H1 (cell line): ENCODE data around the gene TMEM161A. TPM values are rescaled to one million over a fixed set of nuclear protein-coding genes. Genes with fewer than 3 reads are reported as not detected.

ENCODE experiments used
- CTCF ChIA-PET: fragments of 300-600 bp; sonication (Branson Sonifier 250); formaldehyde crosslinking; loops from one replicate; lab custom pipeline; 2021; ENCODE audit not compliant: partially characterized antibody; lab: Charles Lee
- POLR2A ChIA-PET: fragments of 300-600 bp; sonication (Branson Sonifier 250); formaldehyde crosslinking; loops from one replicate; lab custom pipeline; 2021; ENCODE audit warnings: inconsistent platforms; ENCODE audit not compliant: partially characterized antibody; lab: Charles Lee
- DNase-seq, 2 experiments: peaks; one replicate each; pipeline versions ENCODE4 v3.0.0 to v3.0.0-alpha.2; 2010 to 2022; ENCODE audit warnings: low spot score in 2 of 2, low read depth in 1 of 2, mixed read lengths in 1 of 2
- FAIRE-seq: peaks from 2 replicates; lab custom pipeline; 2011; peaks lifted over from hg19 to GRCh38; lab: Jason Lieb, UNC
- H2AFZ ChIP-seq: 2 replicates; pipeline ENCODE4 v1.8.1; 2012; ENCODE audit warnings: low read length, inconsistent platforms
- H2AK5ac ChIP-seq: 2 replicates; pipeline ENCODE4 v1.6.1; 2013; ENCODE audit warnings: low read depth, low read length
- H2BK120ac ChIP-seq: replicated peaks from 2 replicates; pipeline ENCODE3; 2013; ENCODE audit warnings: low read depth, low read length, inconsistent platforms
- H2BK12ac ChIP-seq: 2 replicates; pipeline ENCODE4 v1.6.1; 2013; ENCODE audit warnings: low read depth, low read length
- H2BK15ac ChIP-seq: 2 replicates; pipeline ENCODE4 v1.6.1; 2013; ENCODE audit warnings: low read length
- H2BK20ac ChIP-seq: 2 replicates; pipeline ENCODE4 v1.6.1; 2013; ENCODE audit warnings: low read length
- H2BK5ac ChIP-seq: 2 replicates; pipeline ENCODE4 v1.6.1; 2013; ENCODE audit warnings: low read depth, low read length
- H3K14ac ChIP-seq: 2 replicates; pipeline ENCODE4 v1.6.1; 2013; ENCODE audit warnings: inconsistent platforms; ENCODE audit not compliant: insufficient read length
- H3K18ac ChIP-seq: 2 replicates; pipeline ENCODE4 v1.6.1; 2013; ENCODE audit warnings: low read length; ENCODE audit errors: extremely low read depth
- H3K23ac ChIP-seq: 2 replicates; pipeline ENCODE4 v1.6.1; 2013; ENCODE audit warnings: inconsistent platforms; ENCODE audit not compliant: insufficient read length
- H3K23me2 ChIP-seq: 2 replicates; pipeline ENCODE4 v1.6.1; 2013; ENCODE audit warnings: low read depth, low read length
- H3K27ac ChIP-seq: 2 replicates; pipeline ENCODE4 v1.6.1; 2011; ENCODE audit warnings: low read depth, low read length, inconsistent platforms
- H3K27me3 ChIP-seq, 4 experiments: replicated peaks in 1 of 4; 1 replicate in 1 of 4; 2 replicates in 3 of 4; pipeline versions ENCODE4 v1.6.1 to v1.8.1; 2011 to 2013; ENCODE audit warnings: low read length in 3 of 4, mild to moderate bottlenecking in 3 of 4, inconsistent platforms in 2 of 4, mixed read lengths in 2 of 4, moderate library complexity in 1 of 4; ENCODE audit not compliant: control insufficient read depth in 3 of 4, insufficient read depth in 3 of 4; ENCODE audit errors: extremely low read depth in 1 of 4
- H3K36me3 ChIP-seq, 4 experiments: 2 replicates each; pipeline versions ENCODE4 v1.6.1 to v1.8.1; 2011 to 2013; ENCODE audit warnings: mild to moderate bottlenecking in 4 of 4, low read length in 3 of 4, moderate library complexity in 2 of 4, control low read depth in 1 of 4, inconsistent platforms in 1 of 4; ENCODE audit not compliant: insufficient read depth in 4 of 4, control insufficient read depth in 2 of 4
- H3K4ac ChIP-seq: replicated peaks from 2 replicates; pipeline ENCODE3; 2013; ENCODE audit warnings: low read length, low read depth, mixed read lengths, inconsistent platforms; ENCODE audit not compliant: insufficient read length
- H3K4me1 ChIP-seq, 4 experiments: replicated peaks in 1 of 4; 1 replicate in 1 of 4; 2 replicates in 3 of 4; pipeline versions ENCODE4 v1.6.1 to v1.8.1; 2011 to 2013; ENCODE audit warnings: low read length in 3 of 4, inconsistent platforms in 2 of 4, mixed read lengths in 1 of 4; ENCODE audit not compliant: insufficient read depth in 4 of 4, control insufficient read depth in 3 of 4
- H3K4me2 ChIP-seq, 2 experiments: 2 replicates each; pipeline versions ENCODE4 v1.6.1 to v1.8.1; 2011 to 2013; ENCODE audit warnings: low read depth in 2 of 2, low read length in 2 of 2, control low read depth in 1 of 2, inconsistent platforms in 1 of 2, mild to moderate bottlenecking in 1 of 2; ENCODE audit not compliant: insufficient read depth in 1 of 2
- H3K4me3 ChIP-seq, 4 experiments: fragments of 200-600, 300-600 bp in 1 of 4; sonication (generic), shearing (Covaris generic), sonication (Bioruptor Twin) in 1 of 4; 2 replicates each; pipeline versions ENCODE4 v1.5.1 to v1.8.1; 2011 to 2016; ENCODE audit warnings: low read length in 4 of 4, low read depth in 3 of 4, control low read depth in 2 of 4, inconsistent platforms in 2 of 4, mild to moderate bottlenecking in 2 of 4, mixed read lengths in 1 of 4, moderate library complexity in 1 of 4; ENCODE audit not compliant: insufficient read depth in 2 of 4; ENCODE audit errors: extremely low read depth in 1 of 4
- H3K56ac ChIP-seq: replicated peaks from 2 replicates; pipeline ENCODE3; 2013; ENCODE audit warnings: low read depth, mild to moderate bottlenecking, mixed read lengths, low read length, inconsistent platforms; ENCODE audit not compliant: insufficient read length
- H3K79me1 ChIP-seq: 2 replicates; pipeline ENCODE4 v1.6.1; 2013; ENCODE audit warnings: low read depth, low read length, control low read depth
- H3K79me2 ChIP-seq, 2 experiments: 2 replicates each; pipeline versions ENCODE4 v1.6.1 to v1.8.1; 2012 to 2013; ENCODE audit warnings: low read length in 2 of 2, mild to moderate bottlenecking in 2 of 2, inconsistent platforms in 1 of 2; ENCODE audit not compliant: insufficient read depth in 2 of 2, control insufficient read depth in 1 of 2
- H3K9ac ChIP-seq, 4 experiments: replicated peaks in 1 of 4; 1 replicate in 1 of 4; 2 replicates in 3 of 4; pipeline versions ENCODE4 v1.6.1 to v1.8.1; 2011 to 2013; ENCODE audit warnings: low read depth in 3 of 4, low read length in 3 of 4, control low read depth in 2 of 4, mild to moderate bottlenecking in 2 of 4, moderate library complexity in 2 of 4, inconsistent platforms in 1 of 4; ENCODE audit errors: extremely low read depth in 1 of 4
- H3K9me3 ChIP-seq, 2 experiments: 2 replicates each; pipeline versions ENCODE4 v1.6.1 to v1.8.1; 2012 to 2013; ENCODE audit warnings: mild to moderate bottlenecking in 2 of 2, moderate library complexity in 2 of 2, control low read depth in 1 of 2, inconsistent platforms in 1 of 2, low read depth in 1 of 2, low read length in 1 of 2, mixed read lengths in 1 of 2; ENCODE audit not compliant: insufficient read depth in 2 of 2
- H4K20me1 ChIP-seq, 2 experiments: replicated peaks in 1 of 2; 2 replicates each; pipeline versions ENCODE3 to v1.8.1; 2011 to 2013; ENCODE audit warnings: inconsistent platforms in 2 of 2, low read length in 2 of 2, mild to moderate bottlenecking in 1 of 2; ENCODE audit not compliant: insufficient read depth in 2 of 2, control insufficient read depth in 1 of 2
- H4K5ac ChIP-seq: 2 replicates; pipeline ENCODE4 v1.6.1; 2013; ENCODE audit warnings: low read length, low read depth, mixed read lengths, inconsistent platforms; ENCODE audit not compliant: insufficient read length
- H4K8ac ChIP-seq: 2 replicates; pipeline ENCODE4 v1.8.0; 2013; ENCODE audit warnings: mild to moderate bottlenecking, moderate library complexity, low read length, inconsistent platforms; ENCODE audit not compliant: insufficient read depth; ENCODE audit errors: extremely low read depth
- H4K91ac ChIP-seq: replicated peaks from 2 replicates; pipeline ENCODE3; 2013; ENCODE audit warnings: low read length, mixed read lengths, inconsistent platforms; ENCODE audit not compliant: insufficient read length
- BCL11A ChIP-seq, 2 experiments: IDR thresholded peaks; one replicate each; pipeline ENCODE4 v1.6.1; 2011; ENCODE audit warnings: low read depth in 2 of 2, low read length in 2 of 2, mild to moderate bottlenecking in 2 of 2
- CEBPB ChIP-seq: IDR thresholded peaks from 2 replicates; pipeline ENCODE4 v1.6.1; 2012; ENCODE audit warnings: low read depth, low read length
- KDM1A ChIP-seq: fragments of 200-600, 300-600 bp; sonication (generic); IDR thresholded peaks from 2 replicates; pipeline ENCODE4 v1.7.1; 2016; ENCODE audit warnings: mild to moderate bottlenecking, low read length, borderline replicate concordance
- PHF8 ChIP-seq: fragments of 200-600 bp; sonication (generic); conservative IDR thresholded peaks from 2 replicates; pipeline ENCODE4 v1.7.1; 2012; ENCODE audit warnings: low read depth, mild to moderate bottlenecking, inconsistent platforms, low read length, moderate library complexity
- YY1 ChIP-seq: IDR thresholded peaks from 2 replicates; pipeline ENCODE4 v1.6.1; 2011; ENCODE audit warnings: low read depth, mild to moderate bottlenecking, low read length
- WGBS, 2 experiments: shearing (Covaris generic) in 1 of 2; methylation state at CpG; one replicate each; pipeline versions ENCODE4 v1.1.6 to v1.1.7; 2013 to 2015; ENCODE audit warnings: low lambda C conversion rate in 2 of 2, mixed read lengths in 2 of 2, inconsistent platforms in 1 of 2, low coverage in 1 of 2, missing lambda C conversion rate in 1 of 2; ENCODE audit not compliant: insufficient replicate concordance in 2 of 2, insufficient coverage in 1 of 2, insufficient read length in 1 of 2; ENCODE audit errors: extremely low coverage in 1 of 2, missing lambda C conversion rate in 1 of 2; 5-methylcytosine and 5-hydroxymethylcytosine counted together
- polyA plus RNA-seq, 7 experiments: library from polyadenylated mRNA; depleted of rRNA in 3 of 7; stranded (reverse) in 5 of 7; unstranded in 2 of 7; fragments of >200 nt in 5 of 7; fragments of 200-250 nt in 2 of 7; gene quantifications; 1 replicate in 5 of 7; 2 replicates in 1 of 7; 4 replicates in 1 of 7; pipeline versions ENCODE4 v1.2.1 to v1.2.3, GENCODE V29; 2011 to 2013; ENCODE audit warnings: missing spikeins in 2 of 7, mixed read lengths in 2 of 7
- total RNA-seq: library from RNA; stranded (reverse); fragmentation: NEBNext Ultra II Directional; extraction: Animal tissue kit (Norgen Biotek cat#: 25700); gene quantifications from 2 replicates; pipeline ENCODE4 v1.2.1, GENCODE V29; 2021

The TMEM161A gene
- total and polyA plus RNA-seq, 2 of the 8 experiments (the other 6 are each of a cell fraction or from before 2014, with no cell fraction given), result 47.8 to 103 TPM

DNA sequence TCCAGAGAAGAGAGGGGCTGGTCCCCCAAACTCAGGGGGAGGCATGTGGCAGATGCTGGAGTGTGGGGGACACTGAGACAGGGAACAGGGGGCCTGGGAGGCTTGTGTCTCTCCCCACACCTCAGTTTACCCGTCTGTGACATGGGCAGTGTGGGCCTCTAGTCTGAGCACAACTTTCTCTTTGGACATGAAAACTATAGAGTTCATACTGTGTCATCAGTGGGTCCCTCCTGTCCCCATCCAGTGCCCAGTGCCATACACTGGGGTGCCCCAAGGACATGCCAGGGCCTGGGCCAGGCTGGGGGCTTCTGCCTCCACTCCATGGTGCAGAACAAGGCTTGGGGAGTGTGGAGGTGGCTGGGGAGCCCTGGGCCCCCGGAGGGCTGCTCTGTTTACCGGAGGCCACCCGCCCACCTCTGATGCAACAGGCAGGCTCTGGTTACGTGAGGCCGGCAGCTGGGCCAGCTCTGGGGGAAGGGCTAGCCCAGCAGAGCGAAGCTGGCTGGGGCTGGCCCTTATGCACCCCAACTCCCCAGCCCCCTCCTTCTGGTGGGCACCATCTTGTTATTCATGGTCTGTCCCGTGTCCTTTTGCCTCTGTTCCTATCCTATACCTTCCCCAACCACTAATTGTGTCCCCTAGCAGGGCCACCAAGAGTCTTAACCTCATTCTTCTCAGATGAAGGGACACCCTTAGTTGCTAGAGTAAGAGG, 33.7 kb upstream of the TMEM161A start:
- Histone ChIP-seq H3K27ac (no peak overlapping the region), H2AFZ (no peak overlapping the region), H3K23me2 (peaks cover 7% of the 10 kb centered on the region; the same call in 1 of the 2 replicates), H3K27me3 (peaks cover 2 to 16% (median 11%) of the 10 kb centered on the region in 4 experiments), H3K4me1 (peaks cover 0 to 23% (median 11%) of the 10 kb centered on the region in 4 experiments; a peak in 6 of 7 replicates), H3K79me1 (no peaks in the 10 kb centered on the region), H3K23ac (no peak overlapping the region), H2BK120ac (no peak overlapping the region), H4K91ac (no peak overlapping the region), H4K20me1 (peaks cover 0 to 12% of the 10 kb centered on the region in 2 experiments), H2AK5ac (peak overlapping the region; percentile 82; the same call in 1 of the 2 replicates), H3K4me3 (no peak overlapping the region), H4K5ac (peak overlapping the region; percentile 41), H3K4ac (no peak overlapping the region), H3K9ac (no peak overlapping the region), H3K9me3 (no peaks in the 10 kb centered on the region), H4K8ac (peak overlapping the region; percentile 62; the same call in 1 of the 2 replicates), H3K4me2 (peak overlapping the region; percentile 11 to 21; a peak in 2 of 4 replicates), H2BK20ac (no peak overlapping the region), H2BK12ac (0 out of 2 replicates have a peak overlapping the region, but pooled peaks have one; percentile 11), H3K14ac (no peak overlapping the region), H3K18ac (no peak overlapping the region; the same call in 1 of the 2 replicates), H3K36me3 (no peaks in the 10 kb centered on the region; a peak in 1 of 8 replicates), H3K79me2 (no peaks in the 10 kb centered on the region), H3K56ac (no peak overlapping the region), H2BK5ac (no peak overlapping the region), H2BK15ac (no peak overlapping the region)
- ChIA-PET CTCF (interaction anchor here (1.4 to 7.1 kb wide), 4 partner anchors 13 to 120 kb away, joined by 5 to 109 read pairs (median 53); no protein-coding TSS in a partner anchor), POLR2A (interaction anchor here (1.8 to 11.8 kb wide), 4 partner anchors 9 to 25 kb away, joined by 6 to 133 read pairs (median 14); partner anchors contain the start of gene BORCS8)
- DNase-seq (no peak), FAIRE-seq (no peak)
- 65% methylated on average over 3 of the region's 8 CpGs; no CpG with 5 or more reads in 1 of the 2 experiments for WGBS, 2 experiments
- TF ChIP-seq YY1, result no peak
- no peak for TF ChIP-seq BCL11A (IDR thresholded peaks at IDR 0.05; ENCODE audit: low read depth in 2 of 2, low read length in 2 of 2)
- peak; percentile 85 for TF ChIP-seq CEBPB
- no peak for TF ChIP-seq KDM1A
- no peak for TF ChIP-seq PHF8
